Peyer's patch (tissue), 4 donors: ENCODE measurements around the gene BRD3.

ENCODE experiments used
- CTCF ChIP-seq, 6 experiments: fragments of 450-650 bp in 4 of 6; fragments of 200-600 bp in 2 of 6; sonication (generic) in 1 of 6; IDR thresholded peaks; one replicate each; pipeline ENCODE4 v1.5.1; 2017 to 2019; ENCODE audit warnings: antibody characterized with exemption in 6 of 6, mild to moderate bottlenecking in 3 of 6, moderate library complexity in 1 of 6
- POLR2A ChIP-seq, 2 donors: fragments of 450-650 bp; IDR thresholded peaks; one replicate each; pipeline ENCODE4 v1.5.1; 2017; ENCODE audit warnings: antibody characterized with exemption in 2 of 2, mild to moderate bottlenecking in 2 of 2, moderate library complexity in 2 of 2

- TF ChIP-seq CTCF (IDR thresholded peaks at IDR 0.05), result no peak
- no peak for TF ChIP-seq POLR2A (IDR thresholded peaks at IDR 0.05)
Observed at GRCh38 chr9:134041649-134041962, 26.2 kb downstream of the BRD3 start.
